ENCODE data around the gene MTMR1.

Gene MTMR1

DNA sequence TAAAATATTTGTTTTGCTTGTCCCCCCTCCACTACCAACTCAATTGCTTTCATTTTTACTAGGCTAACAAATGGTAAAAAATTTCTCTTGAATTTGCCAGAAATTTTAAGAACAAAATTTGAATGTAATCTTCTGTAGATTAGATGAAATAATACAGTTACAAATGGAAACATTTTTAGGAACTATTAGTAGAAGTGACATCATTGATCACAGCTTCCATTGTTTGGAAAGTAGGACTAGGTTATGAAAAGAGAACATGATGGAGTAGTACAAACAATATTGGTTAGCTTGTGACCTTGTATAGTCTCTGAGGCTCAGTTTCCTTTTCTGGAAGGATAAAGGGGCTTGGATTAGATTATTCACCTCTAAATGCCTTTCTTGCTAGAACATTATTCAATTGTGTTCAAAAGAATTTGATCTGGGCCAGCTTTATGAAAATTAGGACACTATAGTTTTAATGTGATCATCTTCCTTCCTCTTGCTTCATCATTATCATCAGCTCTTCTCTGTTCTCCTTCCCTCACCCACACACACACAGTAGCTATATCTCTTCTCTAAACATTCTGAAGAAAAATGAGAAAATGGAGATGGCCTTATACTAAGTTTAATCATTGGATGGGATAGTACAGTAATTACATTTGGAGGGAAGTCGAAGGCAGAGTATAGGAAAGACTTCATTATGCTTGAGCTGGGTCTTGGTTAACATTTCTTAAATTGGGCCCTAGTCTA lies 9.9 kb downstream of the MTMR1 start:
- Histone ChIP-seq H3K9ac (no peak overlapping the region), H3K4me3 (no peak overlapping the region), H3K4me1 (peaks cover 0 to 27% (median 6%) of the 10 kb centered on the region in 10 experiments; a peak in 10 of 20 replicates), H3K4me2 (peak overlapping the region in 3 of 11 experiments; percentile 4 to 48 (median 35); a peak in 4 of 22 replicates), H4K20me1 (peaks cover 0 to 3% (median 0%) of the 10 kb centered on the region in 11 experiments; a peak in 2 of 22 replicates), H3K27ac (peak overlapping the region in 1 of 11 experiments; percentile 43; a peak in 3 of 22 replicates), H3K9me3 (replicated peaks in 1 of 11) (no peaks in the 10 kb centered on the region), H3K27me3 (no peaks in the 10 kb centered on the region), H3K36me3 (peaks cover 0 to 7% (median 0%) of the 10 kb centered on the region in 11 experiments; a peak in 3 of 22 replicates)
- TF ChIP-seq Cebpa-rat (IDR thresholded peaks at IDR 0.05), result no peak

- Histone ChIP-seq H3K27ac (peak overlapping the region in 2 of 11 experiments; percentile 4 to 43; a peak in 2 of 22 replicates), H3K4me2 (peak overlapping the region in 3 of 11 experiments; percentile 4 to 48 (median 35); a peak in 3 of 22 replicates)
- TF ChIP-seq Cebpa-rat (IDR thresholded peaks at IDR 0.05), result no peak
Measured at GRCh38 chrX:150703695-150703974, 10.4 kb downstream of the MTMR1 start.

DNA sequence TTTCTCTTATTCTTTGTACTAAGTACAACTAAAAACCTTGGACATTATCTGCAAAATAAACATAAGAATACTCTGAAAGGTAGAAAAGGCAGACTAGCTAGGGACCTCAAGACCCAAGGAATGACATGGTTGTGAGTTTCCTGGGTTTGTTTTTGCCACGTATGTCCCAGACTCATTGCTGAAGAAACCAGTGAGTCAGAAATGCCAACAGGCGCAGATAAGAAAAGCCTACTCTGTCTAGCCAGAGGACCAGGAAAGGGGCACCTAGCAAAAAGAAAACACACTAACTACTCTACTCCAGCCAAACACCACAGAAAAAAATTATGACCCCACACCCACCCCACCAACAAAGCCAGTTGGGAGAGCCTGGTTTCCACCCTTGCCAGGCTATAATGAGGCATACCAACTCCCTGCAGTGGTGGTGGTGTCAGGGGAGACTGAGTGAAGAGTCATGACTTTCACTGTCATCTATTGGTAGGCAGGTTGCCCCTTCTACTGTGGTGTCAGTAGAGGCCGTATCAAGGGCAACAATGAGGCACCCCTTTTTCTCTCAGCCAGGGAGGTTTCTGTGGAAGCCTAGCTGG lies 10.9 kb downstream of the MTMR1 start:
- H3K36me3 ChIP-seq, result peaks cover 0 to 7% (median 0%) of the 10 kb centered on the region in 11 experiments; a peak in 4 of 22 replicates
- H3K4me2 ChIP-seq, result peak overlapping the region in 2 of 11 experiments; percentile 35 to 48; a peak in 5 of 22 replicates
- no peak overlapping the region for H3K9ac ChIP-seq
- peaks cover 0 to 27% (median 6%) of the 10 kb centered on the region in 10 experiments; a peak in 10 of 20 replicates for H3K4me1 ChIP-seq
- peaks cover 0 to 3% (median 0%) of the 10 kb centered on the region in 11 experiments; a peak in 1 of 22 replicates for H4K20me1 ChIP-seq
- H3K4me3 ChIP-seq, result no peak overlapping the region
- peak overlapping the region in 2 of 11 experiments; percentile 4 to 43; a peak in 1 of 22 replicates for H3K27ac ChIP-seq
- no peak for TF ChIP-seq Cebpa-rat (IDR thresholded peaks at IDR 0.05)
- no peaks in the 10 kb centered on the region for H3K9me3 ChIP-seq (replicated peaks in 1 of 11)
- no peaks in the 10 kb centered on the region for H3K27me3 ChIP-seq

More at GRCh38 chrX:150703695-150703974, 10.4 kb downstream of the MTMR1 start:
- Histone ChIP-seq H3K4me3 (no peak overlapping the region), H3K9me3 (replicated peaks in 1 of 11) (no peaks in the 10 kb centered on the region), H3K27me3 (no peaks in the 10 kb centered on the region), H3K4me1 (peaks cover 0 to 27% (median 6%) of the 10 kb centered on the region in 10 experiments; a peak in 10 of 20 replicates), H3K9ac (no peak overlapping the region), H4K20me1 (peaks cover 0 to 3% (median 0%) of the 10 kb centered on the region in 11 experiments; a peak in 1 of 22 replicates), H3K36me3 (peaks cover 0 to 7% (median 0%) of the 10 kb centered on the region in 11 experiments; a peak in 3 of 22 replicates)

DNA sequence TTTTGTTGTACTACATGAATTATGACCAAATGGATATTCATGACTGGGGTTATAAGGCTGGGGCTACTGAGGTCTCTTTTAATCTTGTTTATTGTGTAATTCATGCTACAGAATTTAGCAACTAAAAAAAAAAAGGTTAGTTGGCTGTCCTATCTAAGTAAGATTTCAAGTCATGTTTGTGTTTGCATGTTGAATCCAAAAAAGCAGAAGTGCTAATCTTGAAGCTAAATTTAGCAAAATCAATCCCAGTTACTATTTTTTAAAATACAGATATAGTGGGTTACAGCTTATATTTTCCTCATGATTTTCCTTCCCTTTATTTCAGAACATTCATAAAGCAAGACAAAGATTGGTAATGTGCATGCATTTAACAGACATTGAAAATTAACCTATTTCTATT lies 19.4 kb downstream of the MTMR1 start:
- peak overlapping the region in 1 of 11 experiments; percentile 10; a peak in 1 of 22 replicates for H3K27ac ChIP-seq
- H3K36me3 ChIP-seq, result peaks cover 0 to 3% (median 0%) of the 10 kb centered on the region in 11 experiments; a peak in 1 of 22 replicates
- no peak overlapping the region for H3K4me3 ChIP-seq
- no peaks in the 10 kb centered on the region for H3K9me3 ChIP-seq (replicated peaks in 1 of 11)
- H3K4me2 ChIP-seq, result peak overlapping the region in 10 of 11 experiments; percentile 7 to 58 (median 37); a peak in 18 of 22 replicates
- no peaks in the 10 kb centered on the region for H3K27me3 ChIP-seq
- no peak overlapping the region for H3K9ac ChIP-seq
- no peak for TF ChIP-seq Cebpa-rat (IDR thresholded peaks at IDR 0.05)
- H4K20me1 ChIP-seq, result peaks cover 0 to 4% (median 0%) of the 10 kb centered on the region in 11 experiments; a peak in 1 of 22 replicates
- peaks cover 17 to 25% (median 19%) of the 10 kb centered on the region in 10 experiments; a peak in 18 of 20 replicates for H3K4me1 ChIP-seq

- no peaks in the 10 kb centered on the region for H3K27me3 ChIP-seq
- H3K4me2 ChIP-seq, result no peak overlapping the region
Measured at GRCh38 chrX:150715184-150715583, 22.0 kb downstream of the MTMR1 start.

DNA sequence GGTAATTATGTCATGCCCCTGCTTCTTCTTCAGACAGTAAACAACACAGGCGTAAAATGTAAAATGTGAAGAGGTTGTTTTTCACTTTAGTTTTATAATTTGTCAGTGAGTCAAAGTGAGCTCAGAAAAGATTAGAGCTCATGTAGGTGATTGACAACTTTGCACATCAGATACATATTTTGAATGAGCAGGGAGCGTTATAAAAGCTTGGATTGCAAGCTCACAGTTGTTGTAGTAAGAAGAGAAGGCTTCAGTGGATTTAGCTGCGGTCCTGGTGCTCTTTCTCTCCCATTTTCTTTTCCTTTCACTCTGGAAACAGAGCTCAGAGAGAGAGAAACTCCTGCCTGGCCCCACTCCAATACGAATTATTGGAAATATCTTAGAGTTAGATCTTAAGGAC lies 26.4 kb downstream of the MTMR1 start:
- no peak overlapping the region for H3K4me3 ChIP-seq
- no peaks in the 10 kb centered on the region; a peak in 1 of 20 replicates for H3K4me1 ChIP-seq
- H3K4me2 ChIP-seq, result no peak overlapping the region
- H4K20me1 ChIP-seq, result peaks cover 0 to 4% (median 0%) of the 10 kb centered on the region in 11 experiments; a peak in 2 of 22 replicates
- no peak for TF ChIP-seq Cebpa-rat (IDR thresholded peaks at IDR 0.05)
- no peak overlapping the region for H3K27ac ChIP-seq
- no peaks in the 10 kb centered on the region for H3K36me3 ChIP-seq
- no peaks in the 10 kb centered on the region for H3K27me3 ChIP-seq
- H3K9me3 ChIP-seq (replicated peaks in 1 of 11), result peaks cover 0 to 11% (median 7%) of the 10 kb centered on the region in 11 experiments; a peak in 9 of 22 replicates
- no peak overlapping the region for H3K9ac ChIP-seq

More at GRCh38 chrX:150715184-150715583, 22.0 kb downstream of the MTMR1 start:
- Histone ChIP-seq H3K9ac (no peak overlapping the region), H4K20me1 (peaks cover 0 to 4% (median 0%) of the 10 kb centered on the region in 11 experiments; a peak in 2 of 22 replicates), H3K4me3 (no peak overlapping the region), H3K9me3 (replicated peaks in 1 of 11) (no peaks in the 10 kb centered on the region), H3K27ac (no peak overlapping the region), H3K36me3 (no peaks in the 10 kb centered on the region), H3K4me1 (peaks cover 14 to 22% (median 17%) of the 10 kb centered on the region in 10 experiments; a peak in 18 of 20 replicates)
- no peak for TF ChIP-seq Cebpa-rat (IDR thresholded peaks at IDR 0.05)

GRCh38 chrX:150729956-150730355 lies 36.8 kb downstream of the MTMR1 start:
- TF ChIP-seq Cebpa-rat (IDR thresholded peaks at IDR 0.05), result no peak

DNA sequence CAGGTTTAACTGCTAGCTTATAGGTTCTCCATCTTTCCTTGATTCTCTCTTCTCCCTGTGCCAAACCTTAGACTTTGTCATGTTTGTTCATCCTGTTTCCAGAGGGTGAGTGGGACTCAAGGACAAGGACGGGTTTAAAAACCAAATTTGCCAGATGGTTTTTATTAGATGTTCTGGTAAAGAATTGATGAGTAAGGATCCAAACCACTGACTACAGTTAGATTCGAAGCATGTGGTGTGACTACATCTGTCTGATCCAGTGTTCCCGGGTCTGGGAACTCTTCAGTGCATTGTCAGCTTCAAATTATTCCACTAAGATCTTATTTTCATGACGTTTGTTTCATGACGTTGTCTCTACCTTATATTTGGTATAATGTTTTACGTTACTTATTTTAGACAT lies 37.5 kb downstream of the MTMR1 start:
- Histone ChIP-seq H3K27me3 (no peaks in the 10 kb centered on the region; a peak in 1 of 22 replicates), H3K9ac (no peak overlapping the region), H3K27ac (no peak overlapping the region), H3K9me3 (replicated peaks in 1 of 11) (no peaks in the 10 kb centered on the region), H4K20me1 (no peaks in the 10 kb centered on the region), H3K4me1 (peaks cover 1 to 4% (median 2%) of the 10 kb centered on the region in 10 experiments; a peak in 16 of 20 replicates), H3K36me3 (peaks cover 4 to 38% (median 23%) of the 10 kb centered on the region in 11 experiments; a peak in 16 of 22 replicates), H3K4me3 (no peak overlapping the region), H3K4me2 (no peak overlapping the region)
- no peak for TF ChIP-seq Cebpa-rat (IDR thresholded peaks at IDR 0.05)

More at GRCh38 chrX:150729956-150730355, 36.8 kb downstream of the MTMR1 start:
- H3K4me2 ChIP-seq, result no peak overlapping the region
- H3K27ac ChIP-seq, result no peak overlapping the region
- H3K4me1 ChIP-seq, result no peaks in the 10 kb centered on the region
- no peak overlapping the region for H3K9ac ChIP-seq
- H3K36me3 ChIP-seq, result peaks cover 4 to 31% (median 23%) of the 10 kb centered on the region in 11 experiments; a peak in 16 of 22 replicates
- no peaks in the 10 kb centered on the region for H4K20me1 ChIP-seq
- no peaks in the 10 kb centered on the region; a peak in 1 of 22 replicates for H3K27me3 ChIP-seq
- peaks cover 0 to 1% (median 0%) of the 10 kb centered on the region in 11 experiments; a peak in 1 of 22 replicates for H3K9me3 ChIP-seq (replicated peaks in 1 of 11)
- H3K4me3 ChIP-seq, result no peak overlapping the region

- Histone ChIP-seq H3K4me3 (no peak overlapping the region), H3K27ac (no peak overlapping the region), H3K27me3 (no peaks in the 10 kb centered on the region; a peak in 1 of 22 replicates), H3K4me1 (peaks cover 8 to 15% (median 12%) of the 10 kb centered on the region in 10 experiments; a peak in 17 of 20 replicates), H3K9ac (no peak overlapping the region), H3K9me3 (replicated peaks in 1 of 11) (no peaks in the 10 kb centered on the region), H3K4me2 (no peak overlapping the region), H3K36me3 (peaks cover 4 to 38% (median 22%) of the 10 kb centered on the region in 11 experiments; a peak in 16 of 22 replicates), H4K20me1 (no peaks in the 10 kb centered on the region)
- no peak for TF ChIP-seq Cebpa-rat (IDR thresholded peaks at IDR 0.05)
Measured at GRCh38 chrX:150731795-150732194, 38.6 kb downstream of the MTMR1 start.

Measured in BLaER1 treated with 17β-estradiol and CSF1 and Interleukin-3, amounts not matched to agents 10 nM and 100 nM (cell line).